HepG2 (cell line): Measurements from ENCODE around the gene NSMCE3. TPM values are rescaled to one million over a fixed set of nuclear protein-coding genes. Genes with fewer than 3 reads are reported as not detected.

Experiments
- ATAC-seq: fragments of 200-7000 bp; cut with Tn5 transposase; 3 replicates; pipeline ENCODE4 v1.9.1; 2020; ENCODE audit warnings: mild to moderate bottlenecking, moderate library complexity
- BruUV-seq: library from RNA; stranded (reverse); fragments of 400-500 nt; replicated peaks from 2 replicates; lab custom pipeline; 2021; lab: Mats Ljungman, UMichigan
- CTCF ChIA-PET: fragments of 300-600 bp; formaldehyde crosslinking; extraction: SDS; loops from one replicate; lab custom pipeline; 2021; ENCODE audit warnings: low total read pairs, inconsistent platforms, low intra/inter-chr PET ratio; lab: Yijun Ruan, JAX
- POLR2A ChIA-PET: fragments of 350-600 bp; sonication (Branson Sonifier 250); formaldehyde crosslinking; loops from one replicate; lab custom pipeline; 2020; ENCODE audit warnings: antibody characterized with exemption, inconsistent platforms; lab: Yijun Ruan, JAX
- DNase-seq: peaks from one replicate; pipeline ENCODE4 v3.0.0-alpha.2; 2015; ENCODE audit warnings: low spot score
- FAIRE-seq: peaks from 3 replicates; lab custom pipeline; 2011; peaks lifted over from hg19 to GRCh38; lab: Jason Lieb, UNC
- H2AFZ ChIP-seq: one replicate; pipeline ENCODE4 v1.6.1; 2011; ENCODE audit warnings: low read length, inconsistent platforms
- H3K27ac ChIP-seq: fragments of 300-600 bp; 3 replicates; pipeline ENCODE4 v1.8.0; 2011; ENCODE audit warnings: mixed run types, mild to moderate bottlenecking, mixed read lengths, low read length, inconsistent platforms; ENCODE audit not compliant: insufficient read depth; ENCODE audit errors: extremely low read length
- H3K27me3 ChIP-seq, 2 experiments: fragments of 200-600 bp in 1 of 2; 2 replicates in 1 of 2; 3 replicates in 1 of 2; pipeline versions ENCODE4 v1.6.0 to v1.8.0; 2011; ENCODE audit warnings: low read length in 2 of 2, mild to moderate bottlenecking in 2 of 2, moderate library complexity in 2 of 2, inconsistent platforms in 1 of 2; ENCODE audit not compliant: insufficient read depth in 2 of 2, control insufficient read depth in 1 of 2
- H3K36me3 ChIP-seq, 2 experiments: fragments of 200-600 bp in 1 of 2; replicated peaks in 1 of 2; 2 replicates in 1 of 2; 3 replicates in 1 of 2; pipeline versions ENCODE4 v1.5.1 to v1.8.0; 2011; ENCODE audit warnings: low read length in 2 of 2, inconsistent platforms in 1 of 2; ENCODE audit not compliant: insufficient read depth in 2 of 2, control insufficient read depth in 1 of 2
- H3K4me1 ChIP-seq: 2 replicates; pipeline ENCODE4 v1.5.1; 2012; ENCODE audit warnings: low read length, inconsistent platforms; ENCODE audit not compliant: insufficient read depth
- H3K4me2 ChIP-seq: 2 replicates; pipeline ENCODE4 v1.6.0; 2011; ENCODE audit warnings: low read depth, low read length, inconsistent platforms
- H3K4me3 ChIP-seq, 3 experiments: fragments of 200-600 bp in 1 of 3; sonication (generic), shearing (Covaris generic) in 1 of 3; replicated peaks in 1 of 3; 2 replicates each; pipeline ENCODE4 v1.5.1; 2011 to 2016; ENCODE audit warnings: low read length in 3 of 3, inconsistent platforms in 2 of 3, low read depth in 2 of 3, mild to moderate bottlenecking in 2 of 3, control low read depth in 1 of 3, mixed read lengths in 1 of 3; ENCODE audit not compliant: insufficient read depth in 1 of 3
- H3K79me2 ChIP-seq: one replicate; pipeline ENCODE4 v1.6.1; 2011; ENCODE audit warnings: low read length, inconsistent platforms; ENCODE audit not compliant: insufficient read depth
- H3K9ac ChIP-seq: 2 replicates; pipeline ENCODE4 v1.6.0; 2011; ENCODE audit warnings: mild to moderate bottlenecking, low read depth, low read length, inconsistent platforms; ENCODE audit not compliant: insufficient read depth
- H3K9me3 ChIP-seq: 2 replicates; pipeline ENCODE4 v1.5.1; 2012; ENCODE audit warnings: mild to moderate bottlenecking, low read length
- H4K20me1 ChIP-seq: 2 replicates; pipeline ENCODE4 v1.6.0; 2011; ENCODE audit warnings: inconsistent platforms, mild to moderate bottlenecking, low read length, moderate library complexity; ENCODE audit not compliant: insufficient read depth
- FOSL2 ChIP-seq: sonication (generic); formaldehyde crosslinking; IDR thresholded peaks from 2 replicates; pipeline ENCODE4 v1.4.0; 2020; ENCODE audit warnings: missing genetic modification reagents
- HMGA1 ChIP-seq: sonication (generic); formaldehyde crosslinking; conservative IDR thresholded peaks from 2 replicates; pipeline ENCODE4 v1.4.0; 2020; ENCODE audit warnings: missing genetic modification reagents
- HOXD1 ChIP-seq: sonication (generic); formaldehyde crosslinking; IDR thresholded peaks from 2 replicates; pipeline ENCODE4 v1.5.0; 2020; ENCODE audit warnings: missing genetic modification reagents
- KDM3A ChIP-seq: IDR thresholded peaks from 2 replicates; pipeline ENCODE4 v1.6.1; 2018; ENCODE audit warnings: low read depth, missing compliant biosample characterization
- SNAPC4 ChIP-seq: sonication (generic); formaldehyde crosslinking; IDR thresholded peaks from 2 replicates; pipeline ENCODE4 v1.4.0; 2020; ENCODE audit warnings: mild to moderate bottlenecking, missing genetic modification reagents
- SRSF9 ChIP-seq: fragments of 200-400 bp; formaldehyde crosslinking; IDR thresholded peaks from 2 replicates; pipeline ENCODE4 v1.6.1; 2018; ENCODE audit warnings: borderline replicate concordance, mild to moderate bottlenecking, low read depth, low read length; ENCODE audit not compliant: insufficient read depth, poor library complexity, severe bottlenecking
- STAT5B ChIP-seq: sonication (generic); formaldehyde crosslinking; IDR thresholded peaks from 2 replicates; pipeline ENCODE4 v1.4.0; 2020; ENCODE audit warnings: missing genetic modification reagents
- TBP ChIP-seq: sonication (generic); formaldehyde crosslinking; IDR thresholded peaks from 2 replicates; pipeline ENCODE4 v1.5.0; 2020; ENCODE audit warnings: missing genetic modification reagents
- TEF ChIP-seq: sonication (generic); formaldehyde crosslinking; IDR thresholded peaks from 2 replicates; pipeline ENCODE4 v1.5.0; 2020; ENCODE audit warnings: missing genetic modification reagents
- YEATS2 ChIP-seq: sonication (generic); formaldehyde crosslinking; IDR thresholded peaks from 2 replicates; pipeline ENCODE4 v1.4.0; 2020; ENCODE audit warnings: missing genetic modification reagents, borderline replicate concordance
- ZBTB34 ChIP-seq: sonication (generic); formaldehyde crosslinking; IDR thresholded peaks from 2 replicates; pipeline ENCODE4 v1.8.0; 2022; ENCODE audit warnings: mild to moderate bottlenecking, missing genetic modification reagents
- ZNF329 ChIP-seq: sonication (generic); formaldehyde crosslinking; IDR thresholded peaks from 2 replicates; pipeline ENCODE4 v1.9.0; 2021; ENCODE audit warnings: low read depth, mild to moderate bottlenecking, missing genetic modification reagents
- ZNF552 ChIP-seq: sonication (generic); formaldehyde crosslinking; IDR thresholded peaks from 2 replicates; pipeline ENCODE4 v1.9.0; 2022; ENCODE audit warnings: missing genetic modification reagents, mild to moderate bottlenecking, borderline replicate concordance
- ZNF660 ChIP-seq: sonication (generic); formaldehyde crosslinking; IDR thresholded peaks from 2 replicates; pipeline ENCODE4 v1.5.1; 2020; ENCODE audit warnings: mild to moderate bottlenecking, low read depth, missing genetic modification reagents, borderline replicate concordance
- ZNF841 ChIP-seq: sonication (generic); formaldehyde crosslinking; IDR thresholded peaks from 2 replicates; pipeline ENCODE4 v1.8.1; 2023; ENCODE audit warnings: missing genetic modification reagents, borderline replicate concordance
- ZSCAN9 ChIP-seq: IDR thresholded peaks from 2 replicates; pipeline ENCODE4 v1.6.1; 2016; ENCODE audit warnings: borderline replicate concordance
- WGBS: methylation state at CpG from one replicate; pipeline ENCODE4 v1.1.6; 2017; ENCODE audit warnings: low lambda C conversion rate; 5-methylcytosine and 5-hydroxymethylcytosine counted together
- in situ Hi-C: cut with HindIII; loops from 2 replicates; pipeline ENCODE4 v1.10.0; 2017; ENCODE audit warnings: low pct_unique_long_range_greater_than_20kb; ENCODE audit not compliant: extremely low pct_ligation_motif_present
- intact Hi-C: fragments of 100-400 bp; cut with micrococcal nuclease; formaldehyde crosslinking; loops from one replicate; pipeline ENCODE4 v1.10.0; 2022; ENCODE audit not compliant: unreplicated experiment
- polyA plus RNA-seq, 8 experiments: library from polyadenylated mRNA; depleted of rRNA in 3 of 8; stranded (reverse) in 7 of 8; unstranded in 1 of 8; fragments of >200 nt; fragmentation: Illumina TruSeq in 4 of 8; extraction: Trizol in 4 of 8; gene quantifications; 2 replicates each; pipeline versions ENCODE4 v1.2.1 to v1.2.3, GENCODE V29; 2011 to 2016; ENCODE audit warnings: low read depth in 4 of 8, missing spikeins in 1 of 8, mixed read lengths in 1 of 8; ENCODE audit not compliant: insufficient read depth in 1 of 8
- total RNA-seq, 5 experiments: library from RNA; depleted of rRNA; stranded (reverse); fragments of >200 nt; fragmentation: Illumina TruSeq; extraction: Trizol; gene quantifications; 2 replicates each; pipeline ENCODE4 v1.2.3, GENCODE V29; 2016; ENCODE audit warnings: low read depth in 1 of 5

The NSMCE3 gene
- total and polyA plus RNA-seq, 2 of the 13 experiments (the other 11 are each of a cell fraction or from before 2014, with no cell fraction given), result 3.0 to 3.7 TPM

GRCh38 chr15:29241207-29241606, 28.4 kb downstream of the NSMCE3 start:
- no TSS peak for BruUV-seq
- Histone ChIP-seq H2AFZ (no peak overlapping the region), H3K9ac (no peak overlapping the region), H3K79me2 (no peaks in the 10 kb centered on the region), H3K27me3 (peaks cover 0 to 7% of the 10 kb centered on the region in 2 experiments; a peak in 1 of 5 replicates), H3K9me3 (no peaks in the 10 kb centered on the region), H3K27ac (no peak overlapping the region), H3K36me3 (no peaks in the 10 kb centered on the region), H3K4me3 (no peak overlapping the region), H3K4me2 (no peak overlapping the region), H4K20me1 (no peaks in the 10 kb centered on the region), H3K4me1 (no peaks in the 10 kb centered on the region)
- 0% methylated on average over 1 of the region's 1 CpG for WGBS
- in situ Hi-C loops, result no loop called here
- TF ChIP-seq ZNF660 (CRISPR knock-in tag), result no peak
- TF ChIP-seq TBP (CRISPR knock-in tag), result no peak
- no peak for TF ChIP-seq HOXD1 (CRISPR knock-in tag)
- no peak for TF ChIP-seq YEATS2 (CRISPR knock-in tag)
- TF ChIP-seq STAT5B (CRISPR knock-in tag), result no peak
- no peak for TF ChIP-seq HMGA1 (CRISPR knock-in tag)
- TF ChIP-seq TEF (CRISPR knock-in tag), result no peak
- no peak for TF ChIP-seq ZSCAN9
- TF ChIP-seq ZNF329 (CRISPR knock-in tag), result no peak
- TF ChIP-seq KDM3A, result no peak
- TF ChIP-seq ZBTB34 (CRISPR knock-in tag), result no peak
- no peak for TF ChIP-seq SRSF9
- TF ChIP-seq ZNF552, result no peak
- no peak for TF ChIP-seq FOSL2 (CRISPR knock-in tag)
- no peak for TF ChIP-seq SNAPC4 (CRISPR knock-in tag)
- no peak for TF ChIP-seq ZNF841 (CRISPR knock-in tag)
- intact Hi-C loops, result no loop called here
- no peak for DNase-seq
- CTCF ChIA-PET, result no interaction called here
- no peak for ATAC-seq
- POLR2A ChIA-PET, result no interaction called here
- no peak for FAIRE-seq
